ENCODE data around the gene SMARCA4.
"Not testable (repeated sequence)": the region's sequence is repeated elsewhere in the genome, so short reads cannot be mapped to it uniquely, and the experiment has no call there.

The SMARCA4 gene

GRCh38 chr19:11101057-11101456 is 140.2 kb downstream of the SMARCA4 start:
- Histone ChIP-seq H4K8ac (ENCODE audit: low read depth, low read length) (no peak overlapping the region), H3K23ac (ENCODE audit: low read length) (no peak overlapping the region), H2AFZ (ENCODE audit: insufficient read depth, low read length, poor library complexity) (no peak overlapping the region), H3K14ac (ENCODE audit: low read length) (no peak overlapping the region), H3K9ac (ENCODE audit: low read length) (no peak overlapping the region), H3K4me1 (ENCODE audit: control insufficient read depth in 1 of 2, insufficient read depth in 2 of 2, low read length in 2 of 2) (peaks cover 0 to under 1% of the 10 kb centered on the region in 2 experiments), H3K79me2 (ENCODE audit: control insufficient read depth, insufficient read depth, low read length, poor library complexity) (peaks cover 7% of the 10 kb centered on the region), H2BK5ac (ENCODE audit: low read depth, low read length, poor library complexity) (no peak overlapping the region), H3K36me3 (ENCODE audit: control insufficient read depth in 1 of 2, insufficient read depth in 2 of 2, low read length in 2 of 2) (peaks cover 62 to 74% of the 10 kb centered on the region in 2 experiments), H4K91ac (ENCODE audit: low read depth, low read length) (no peak overlapping the region), H3K27me3 (ENCODE audit: insufficient read depth, low read length) (no peaks in the 10 kb centered on the region), H2BK120ac (ENCODE audit: insufficient read depth, low read length, poor library complexity) (no peak overlapping the region), H3K27ac (ENCODE audit: low read depth, low read length) (no peak overlapping the region), H3K4ac (ENCODE audit: low read depth, low read length) (no peak overlapping the region), H3K79me1 (ENCODE audit: low read length) (no peaks in the 10 kb centered on the region), H2BK12ac (ENCODE audit: low read length) (no peak overlapping the region), H3K4me3 (ENCODE audit: low read depth, low read length) (no peak overlapping the region), H3K4me2 (ENCODE audit: low read length) (no peak overlapping the region), H4K12ac (ENCODE audit: low read depth, low read length) (no peak overlapping the region), H3K18ac (ENCODE audit: low read length) (no peak overlapping the region), H3K9me3 (ENCODE audit: insufficient read depth, low read depth, low read length) (no peaks in the 10 kb centered on the region), H2AK5ac (ENCODE audit: low read length) (no peak overlapping the region)
- no peak for DNase-seq
- no CpG with 5 or more reads among the region's 5 CpGs for WGBS (ENCODE audit: extremely low coverage, insufficient coverage, insufficient read length)

GRCh38 chr19:11102944-11103343 is 142.1 kb downstream of the SMARCA4 start:
- Histone ChIP-seq H3K79me1 (ENCODE audit: low read length) (no peaks in the 10 kb centered on the region), H3K4me1 (ENCODE audit: control insufficient read depth in 1 of 2, insufficient read depth in 2 of 2, low read length in 2 of 2) (no peaks in the 10 kb centered on the region), H4K91ac (ENCODE audit: low read depth, low read length) (no peak overlapping the region), H2AK5ac (ENCODE audit: low read length) (no peak overlapping the region), H2AFZ (ENCODE audit: insufficient read depth, low read length, poor library complexity) (no peak overlapping the region), H2BK120ac (ENCODE audit: insufficient read depth, low read length, poor library complexity) (no peak overlapping the region), H3K79me2 (ENCODE audit: control insufficient read depth, insufficient read depth, low read length, poor library complexity) (peaks cover 2% of the 10 kb centered on the region), H3K27me3 (ENCODE audit: insufficient read depth, low read length) (no peaks in the 10 kb centered on the region), H3K36me3 (ENCODE audit: control insufficient read depth in 1 of 2, insufficient read depth in 2 of 2, low read length in 2 of 2) (peaks cover 67 to 77% of the 10 kb centered on the region in 2 experiments), H3K4me3 (ENCODE audit: low read depth, low read length) (no peak overlapping the region), H3K14ac (ENCODE audit: low read length) (no peak overlapping the region), H3K4me2 (ENCODE audit: low read length) (no peak overlapping the region), H3K9me3 (ENCODE audit: insufficient read depth, low read depth, low read length) (no peaks in the 10 kb centered on the region), H2BK12ac (ENCODE audit: low read length) (no peak overlapping the region), H3K4ac (ENCODE audit: low read depth, low read length) (no peak overlapping the region), H3K27ac (ENCODE audit: low read depth, low read length) (no peak overlapping the region), H4K8ac (ENCODE audit: low read depth, low read length) (no peak overlapping the region), H3K9ac (ENCODE audit: low read length) (no peak overlapping the region), H3K18ac (ENCODE audit: low read length) (peak overlapping the region; percentile 33), H3K23ac (ENCODE audit: low read length) (no peak overlapping the region), H4K12ac (ENCODE audit: low read depth, low read length) (no peak overlapping the region), H2BK5ac (ENCODE audit: low read depth, low read length, poor library complexity) (no peak overlapping the region)
- no CpG with 5 or more reads among the region's 16 CpGs for WGBS (ENCODE audit: extremely low coverage, insufficient coverage, insufficient read length)
- no peak for DNase-seq

- H3K18ac ChIP-seq (ENCODE audit: low read length) = not testable (repeated sequence)
- WGBS (ENCODE audit: extremely low coverage, insufficient coverage, insufficient read length) = no CpG with 5 or more reads among the region's 10 CpGs
Observed at GRCh38 chr19:11103667-11104066, 142.8 kb downstream of the SMARCA4 start.

GRCh38 chr19:11105014-11105636 is 144.3 kb downstream of the SMARCA4 start:
- Histone ChIP-seq H3K14ac (ENCODE audit: low read length) (no peak overlapping the region), H3K18ac (ENCODE audit: low read length) (no peak overlapping the region), H3K4me2 (ENCODE audit: low read length) (no peak overlapping the region), H2BK12ac (ENCODE audit: low read length) (no peak overlapping the region), H3K27me3 (ENCODE audit: insufficient read depth, low read length) (no peaks in the 10 kb centered on the region), H3K9me3 (ENCODE audit: insufficient read depth, low read depth, low read length) (no peaks in the 10 kb centered on the region), H2AFZ (ENCODE audit: insufficient read depth, low read length, poor library complexity) (no peak overlapping the region), H3K4me1 (ENCODE audit: control insufficient read depth in 1 of 2, insufficient read depth in 2 of 2, low read length in 2 of 2) (no peaks in the 10 kb centered on the region), H3K9ac (ENCODE audit: low read length) (no peak overlapping the region), H3K79me1 (ENCODE audit: low read length) (no peaks in the 10 kb centered on the region), H3K4ac (ENCODE audit: low read depth, low read length) (no peak overlapping the region), H3K4me3 (ENCODE audit: low read depth, low read length) (no peak overlapping the region), H3K36me3 (ENCODE audit: control insufficient read depth in 1 of 2, insufficient read depth in 2 of 2, low read length in 2 of 2) (peaks cover 84% of the 10 kb centered on the region in 2 experiments), H3K23ac (ENCODE audit: low read length) (no peak overlapping the region), H3K79me2 (ENCODE audit: control insufficient read depth, insufficient read depth, low read length, poor library complexity) (no peaks in the 10 kb centered on the region), H4K91ac (ENCODE audit: low read depth, low read length) (no peak overlapping the region), H4K8ac (ENCODE audit: low read depth, low read length) (no peak overlapping the region), H4K12ac (ENCODE audit: low read depth, low read length) (no peak overlapping the region), H3K27ac (ENCODE audit: low read depth, low read length) (no peak overlapping the region), H2AK5ac (ENCODE audit: low read length) (no peak overlapping the region), H2BK5ac (ENCODE audit: low read depth, low read length, poor library complexity) (no peak overlapping the region), H2BK120ac (ENCODE audit: insufficient read depth, low read length, poor library complexity) (no peak overlapping the region)
- no CpG with 5 or more reads among the region's 36 CpGs for WGBS (ENCODE audit: extremely low coverage, insufficient coverage, insufficient read length)
- DNase-seq = no peak

More at GRCh38 chr19:11103667-11104066, 142.8 kb downstream of the SMARCA4 start:
- H2AK5ac ChIP-seq (ENCODE audit: low read length); H4K91ac ChIP-seq (ENCODE audit: low read depth, low read length); DNase-seq; H3K4me1 ChIP-seq (ENCODE audit: control insufficient read depth in 1 of 2, insufficient read depth in 2 of 2, low read length in 2 of 2); H3K4me3 ChIP-seq (ENCODE audit: low read depth, low read length); H3K27me3 ChIP-seq (ENCODE audit: insufficient read depth, low read length); H3K27ac ChIP-seq (ENCODE audit: low read depth, low read length); H4K12ac ChIP-seq (ENCODE audit: low read depth, low read length); H3K14ac ChIP-seq (ENCODE audit: low read length); H3K9me3 ChIP-seq (ENCODE audit: insufficient read depth, low read depth, low read length); H3K79me2 ChIP-seq (ENCODE audit: control insufficient read depth, insufficient read depth, low read length, poor library complexity); H4K8ac ChIP-seq (ENCODE audit: low read depth, low read length); H3K9ac ChIP-seq (ENCODE audit: low read length); H2BK12ac ChIP-seq (ENCODE audit: low read length); H2BK5ac ChIP-seq (ENCODE audit: low read depth, low read length, poor library complexity); H3K4me2 ChIP-seq (ENCODE audit: low read length); H3K4ac ChIP-seq (ENCODE audit: low read depth, low read length); H2BK120ac ChIP-seq (ENCODE audit: insufficient read depth, low read length, poor library complexity); H3K23ac ChIP-seq (ENCODE audit: low read length); H2AFZ ChIP-seq (ENCODE audit: insufficient read depth, low read length, poor library complexity); H3K79me1 ChIP-seq (ENCODE audit: low read length): not testable (repeated sequence)
- H3K36me3 ChIP-seq (ENCODE audit: control insufficient read depth in 1 of 2, insufficient read depth in 2 of 2, low read length in 2 of 2) = peaks cover 73 to 78% of the 10 kb centered on the region in 2 experiments

Data from trophoblast cell (in vitro differentiated cells and primary cell).